ENCODE measurements around the gene ANP32B. TPM values are rescaled to one million over a fixed set of nuclear protein-coding genes. Genes with fewer than 3 reads are reported as not detected.
"Not testable (repeated sequence)": the region's sequence is repeated elsewhere in the genome, so short reads cannot be mapped to it uniquely, and the experiment has no call there.

The ANP32B gene
- total RNA-seq, 1 donor from 2014 or later: 108 TPM

DNA sequence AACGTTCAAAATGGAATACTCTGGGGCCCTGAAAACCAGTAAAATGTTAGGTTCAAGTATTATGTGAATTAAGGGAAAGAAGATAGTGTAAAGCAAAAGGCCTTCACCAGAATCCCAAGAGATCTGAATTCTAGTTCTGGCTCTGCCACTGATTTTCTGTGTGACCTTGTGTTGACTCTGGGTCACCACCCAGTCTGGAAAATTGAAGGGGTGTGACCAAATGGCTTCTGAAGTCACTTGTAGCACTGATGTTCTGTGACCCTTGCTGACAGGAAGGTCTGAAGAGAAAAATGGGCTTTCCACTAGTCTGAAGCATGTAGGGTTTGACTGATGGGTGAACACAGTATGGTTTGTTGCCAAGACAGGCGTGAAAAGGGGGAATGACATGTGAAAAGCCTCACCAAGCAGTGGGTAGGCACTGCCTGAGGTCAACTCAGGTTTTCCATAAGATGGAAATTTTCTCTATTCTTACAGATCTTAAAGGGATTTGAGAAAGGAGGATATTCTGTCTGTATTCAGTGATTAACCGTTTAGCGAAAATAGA lies 33.1 kb downstream of the ANP32B start:
- DNase-seq (ENCODE audit: low spot score): no peak
- H3K27ac Mint-ChIP-seq (ENCODE audit: unreplicated experiment): no peak overlapping the region
- peaks cover 23% of the 10 kb centered on the region for H3K36me3 Mint-ChIP-seq (ENCODE audit: low read depth, unreplicated experiment)
- H3K4me1 Mint-ChIP-seq (ENCODE audit: unreplicated experiment): no peaks in the 10 kb centered on the region
- H3K27me3 Mint-ChIP-seq (ENCODE audit: unreplicated experiment): no peaks in the 10 kb centered on the region
- no peak overlapping the region for H3K4me3 Mint-ChIP-seq (ENCODE audit: unreplicated experiment)
- H3K9me3 Mint-ChIP-seq (ENCODE audit: unreplicated experiment): no peaks in the 10 kb centered on the region
- TF ChIP-seq, protein P1, sequence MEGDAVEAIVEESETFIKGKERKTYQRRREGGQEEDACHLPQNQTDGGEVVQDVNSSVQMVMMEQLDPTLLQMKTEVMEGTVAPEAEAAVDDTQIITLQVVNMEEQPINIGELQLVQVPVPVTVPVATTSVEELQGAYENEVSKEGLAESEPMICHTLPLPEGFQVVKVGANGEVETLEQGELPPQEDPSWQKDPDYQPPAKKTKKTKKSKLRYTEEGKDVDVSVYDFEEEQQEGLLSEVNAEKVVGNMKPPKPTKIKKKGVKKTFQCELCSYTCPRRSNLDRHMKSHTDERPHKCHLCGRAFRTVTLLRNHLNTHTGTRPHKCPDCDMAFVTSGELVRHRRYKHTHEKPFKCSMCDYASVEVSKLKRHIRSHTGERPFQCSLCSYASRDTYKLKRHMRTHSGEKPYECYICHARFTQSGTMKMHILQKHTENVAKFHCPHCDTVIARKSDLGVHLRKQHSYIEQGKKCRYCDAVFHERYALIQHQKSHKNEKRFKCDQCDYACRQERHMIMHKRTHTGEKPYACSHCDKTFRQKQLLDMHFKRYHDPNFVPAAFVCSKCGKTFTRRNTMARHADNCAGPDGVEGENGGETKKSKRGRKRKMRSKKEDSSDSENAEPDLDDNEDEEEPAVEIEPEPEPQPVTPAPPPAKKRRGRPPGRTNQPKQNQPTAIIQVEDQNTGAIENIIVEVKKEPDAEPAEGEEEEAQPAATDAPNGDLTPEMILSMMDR (IDR thresholded peaks at IDR 0.05; ENCODE audit: unreplicated experiment): no peak

DNA sequence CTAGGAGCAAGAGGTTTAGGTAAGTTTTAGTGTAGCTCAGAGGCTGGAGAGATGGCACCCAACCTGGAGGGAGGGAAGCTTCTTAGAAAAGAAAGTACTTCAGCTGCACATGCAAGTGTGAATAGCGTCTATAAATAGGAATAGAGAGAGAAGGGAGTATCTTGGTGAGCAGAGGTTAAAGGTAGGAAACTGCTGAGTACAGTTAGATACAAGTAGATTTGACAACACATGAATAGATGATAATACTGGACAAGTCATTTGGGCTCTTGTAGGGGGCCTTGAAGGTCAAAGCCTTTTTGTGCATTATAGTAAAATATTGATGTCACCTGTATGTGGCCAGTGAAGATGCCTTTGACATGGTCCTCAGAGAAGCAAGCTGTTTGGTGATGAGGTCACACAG lies 34.2 kb downstream of the ANP32B start:
- DNase-seq (ENCODE audit: low spot score): no peak
- TF ChIP-seq, protein P1 (IDR thresholded peaks at IDR 0.05; ENCODE audit: unreplicated experiment): no peak
- no peak overlapping the region for H3K27ac Mint-ChIP-seq (ENCODE audit: unreplicated experiment)
- no peaks in the 10 kb centered on the region for H3K9me3 Mint-ChIP-seq (ENCODE audit: unreplicated experiment)
- peaks cover 19% of the 10 kb centered on the region for H3K36me3 Mint-ChIP-seq (ENCODE audit: low read depth, unreplicated experiment)
- no peak overlapping the region for H3K4me3 Mint-ChIP-seq (ENCODE audit: unreplicated experiment)
- H3K27me3 Mint-ChIP-seq (ENCODE audit: unreplicated experiment): no peaks in the 10 kb centered on the region
- no peaks in the 10 kb centered on the region for H3K4me1 Mint-ChIP-seq (ENCODE audit: unreplicated experiment)

GRCh38 chr9:98018347-98018746 lies 35.2 kb downstream of the ANP32B start:
- H3K27me3 Mint-ChIP-seq (ENCODE audit: unreplicated experiment): no peaks in the 10 kb centered on the region
- no peaks in the 10 kb centered on the region for H3K4me1 Mint-ChIP-seq (ENCODE audit: unreplicated experiment)
- H3K27ac Mint-ChIP-seq (ENCODE audit: unreplicated experiment): no peak overlapping the region
- no peak overlapping the region for H3K4me3 Mint-ChIP-seq (ENCODE audit: unreplicated experiment)
- TF ChIP-seq, protein P1 (IDR thresholded peaks at IDR 0.05; ENCODE audit: unreplicated experiment): no peak
- H3K9me3 Mint-ChIP-seq (ENCODE audit: unreplicated experiment): no peaks in the 10 kb centered on the region
- peaks cover 18% of the 10 kb centered on the region for H3K36me3 Mint-ChIP-seq (ENCODE audit: low read depth, unreplicated experiment)
- DNase-seq (ENCODE audit: low spot score): no peak

GRCh38 chr9:98019098-98019497 lies 36.0 kb downstream of the ANP32B start:
- no peaks in the 10 kb centered on the region for H3K27me3 Mint-ChIP-seq (ENCODE audit: unreplicated experiment)
- TF ChIP-seq, protein P1 (IDR thresholded peaks at IDR 0.05; ENCODE audit: unreplicated experiment): no peak

DNA sequence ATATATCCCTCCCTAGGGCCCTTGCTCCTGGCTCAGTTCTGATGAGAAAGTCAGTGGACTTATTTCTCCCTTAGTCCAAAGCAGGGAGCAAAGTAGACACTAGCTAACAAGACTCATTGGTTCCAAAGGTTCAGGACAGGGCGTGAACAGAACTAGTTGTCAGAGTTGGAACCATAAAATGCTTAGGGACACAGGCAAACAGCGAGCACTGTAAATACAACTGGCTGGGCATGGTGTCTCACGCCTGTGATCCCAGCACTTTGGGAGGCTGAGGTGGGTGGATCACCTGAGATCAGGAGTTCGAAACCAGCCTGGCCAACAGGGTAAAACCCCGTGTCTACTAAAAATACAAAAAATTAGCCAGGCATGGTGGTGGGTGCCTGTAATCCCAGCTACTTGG lies 36.7 kb downstream of the ANP32B start:
- H3K4me1 Mint-ChIP-seq (ENCODE audit: unreplicated experiment); H3K27ac Mint-ChIP-seq (ENCODE audit: unreplicated experiment); H3K27me3 Mint-ChIP-seq (ENCODE audit: unreplicated experiment); H3K4me3 Mint-ChIP-seq (ENCODE audit: unreplicated experiment); DNase-seq (ENCODE audit: low spot score); H3K9me3 Mint-ChIP-seq (ENCODE audit: unreplicated experiment): not testable (repeated sequence)
- H3K36me3 Mint-ChIP-seq (ENCODE audit: low read depth, unreplicated experiment): peaks cover 14% of the 10 kb centered on the region

More at GRCh38 chr9:98019098-98019497, 36.0 kb downstream of the ANP32B start:
- peaks cover 18% of the 10 kb centered on the region for H3K36me3 Mint-ChIP-seq (ENCODE audit: low read depth, unreplicated experiment)
- H3K9me3 Mint-ChIP-seq (ENCODE audit: unreplicated experiment): no peaks in the 10 kb centered on the region
- no peaks in the 10 kb centered on the region for H3K4me1 Mint-ChIP-seq (ENCODE audit: unreplicated experiment)
- H3K27ac Mint-ChIP-seq (ENCODE audit: unreplicated experiment): no peak overlapping the region
- H3K4me3 Mint-ChIP-seq (ENCODE audit: unreplicated experiment): no peak overlapping the region
- DNase-seq (ENCODE audit: low spot score): no peak

Measured in endothelial cell (in vitro differentiated cells).